GM21381 (cell line): ENCODE results near the gene RAD51AP2.
"Not testable (repeated sequence)": the region's sequence is repeated elsewhere in the genome, so short reads cannot be mapped to it uniquely, and the experiment has no call there.

ENCODE experiments used
- ATAC-seq: cut with Tn5 transposase; IDR thresholded peaks from one replicate; pipeline ENCODE4 v1.9.1; 2021; ENCODE audit warnings: mild to moderate bottlenecking, moderate library complexity; ENCODE audit not compliant: unreplicated experiment

The RAD51AP2 gene

DNA sequence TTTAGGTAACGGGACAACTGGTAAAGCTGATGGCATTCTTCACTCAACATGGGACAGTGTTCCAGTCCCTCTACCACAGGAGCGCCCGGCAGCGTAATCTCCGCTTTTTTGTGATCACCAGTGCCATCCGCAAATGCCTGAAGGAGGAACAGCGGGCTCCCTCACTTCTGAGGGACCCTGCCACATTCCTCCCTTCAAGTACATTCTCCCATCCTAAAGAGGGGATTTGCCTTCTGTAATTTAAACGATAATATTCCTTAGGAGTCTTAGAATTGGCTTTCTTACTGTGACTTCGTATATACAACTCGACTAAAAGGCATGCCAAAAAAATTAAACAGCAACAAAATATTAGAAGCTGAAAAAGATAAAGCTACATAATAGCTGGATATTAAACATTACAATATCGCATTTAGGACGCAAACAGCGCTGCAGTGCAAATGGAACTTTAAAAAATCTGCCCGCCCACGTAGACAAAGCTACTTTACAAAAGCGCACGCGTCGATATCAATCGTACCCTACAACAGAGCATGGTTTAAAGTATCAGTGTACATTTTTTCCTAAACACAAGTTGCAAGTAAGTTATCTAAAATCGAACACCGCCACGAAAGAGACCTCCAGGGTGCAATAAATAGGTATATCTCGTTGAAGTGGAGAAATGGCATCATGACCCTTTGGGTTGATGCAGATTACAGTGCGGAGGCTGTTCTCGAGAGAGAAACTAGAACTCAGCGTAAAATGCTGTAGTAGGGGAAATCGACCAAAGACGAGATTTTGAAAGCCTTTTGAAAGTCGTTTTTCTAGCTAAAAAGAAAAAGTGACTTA, 20.0 kb upstream of the RAD51AP2 start:
- peak; percentile 37 for ATAC-seq

DNA sequence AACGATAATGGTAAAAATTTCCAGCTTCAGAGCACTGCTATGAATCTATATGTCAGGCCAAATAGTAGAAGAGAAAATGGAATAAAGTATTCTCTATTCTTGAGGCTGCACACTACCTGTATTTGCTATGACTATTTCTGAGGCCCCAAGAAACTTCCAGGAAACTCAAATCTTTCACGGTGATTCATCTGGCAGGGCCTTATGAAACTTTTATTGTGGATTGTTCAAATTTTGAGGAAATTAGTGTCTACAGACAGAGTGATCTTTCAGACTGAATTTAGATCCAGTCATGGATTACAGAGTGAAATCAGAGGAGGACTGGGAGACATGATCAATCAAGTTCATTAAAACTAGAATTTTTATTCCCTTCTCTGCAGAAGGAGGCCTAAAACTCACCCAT, 18.2 kb upstream of the RAD51AP2 start:
- ATAC-seq: no peak

DNA sequence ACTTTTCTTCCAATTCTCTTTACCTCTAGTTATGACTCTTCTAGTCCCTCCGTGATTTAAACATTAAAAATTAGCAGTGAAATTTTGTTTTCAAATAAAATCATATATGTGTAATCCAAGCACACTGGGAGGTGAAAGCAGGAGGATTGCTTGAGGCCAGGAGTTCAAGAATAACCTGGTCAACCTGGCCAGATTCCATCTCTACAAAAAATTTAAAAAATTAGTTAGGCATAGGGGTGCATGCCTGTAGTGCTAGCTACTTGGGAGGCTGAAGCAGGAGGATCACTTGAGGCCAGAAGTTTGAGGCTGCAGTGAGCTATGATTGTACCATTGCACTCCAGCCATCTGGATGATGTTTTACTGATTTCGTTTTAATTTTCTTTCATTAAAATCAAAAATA, 15.3 kb upstream of the RAD51AP2 start:
- no peak for ATAC-seq

- ATAC-seq: no peak
Measured at GRCh38 chr2:17529771-17530170, 11.5 kb upstream of the RAD51AP2 start.

- ATAC-seq: no peak
Measured at GRCh38 chr2:17522303-17522702, 4.1 kb upstream of the RAD51AP2 start.

GRCh38 chr2:17521621-17522020, 3.4 kb upstream of the RAD51AP2 start:
- no peak for ATAC-seq

- ATAC-seq: no peak
Measured at GRCh38 chr2:17520761-17521160, 2.5 kb upstream of the RAD51AP2 start.

DNA sequence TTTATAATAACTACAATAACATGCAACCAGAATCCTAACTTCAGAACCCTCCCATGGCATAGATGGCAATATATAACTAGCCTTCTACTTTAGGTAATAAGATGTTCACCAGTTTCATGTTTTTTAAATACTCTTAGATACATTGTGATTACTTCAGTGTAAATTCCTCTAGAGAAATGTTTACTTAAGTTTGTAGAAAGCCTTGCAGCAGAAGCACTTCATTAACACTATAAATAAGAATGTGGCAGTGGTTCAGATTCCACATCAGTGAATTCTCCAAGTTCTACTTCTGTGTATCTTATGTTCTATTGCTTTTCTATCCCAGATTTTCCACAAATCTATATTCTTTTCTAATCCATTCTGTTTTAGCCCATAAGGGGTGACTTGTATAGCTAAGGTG, 1.2 kb upstream of the RAD51AP2 start:
- no peak for ATAC-seq

DNA sequence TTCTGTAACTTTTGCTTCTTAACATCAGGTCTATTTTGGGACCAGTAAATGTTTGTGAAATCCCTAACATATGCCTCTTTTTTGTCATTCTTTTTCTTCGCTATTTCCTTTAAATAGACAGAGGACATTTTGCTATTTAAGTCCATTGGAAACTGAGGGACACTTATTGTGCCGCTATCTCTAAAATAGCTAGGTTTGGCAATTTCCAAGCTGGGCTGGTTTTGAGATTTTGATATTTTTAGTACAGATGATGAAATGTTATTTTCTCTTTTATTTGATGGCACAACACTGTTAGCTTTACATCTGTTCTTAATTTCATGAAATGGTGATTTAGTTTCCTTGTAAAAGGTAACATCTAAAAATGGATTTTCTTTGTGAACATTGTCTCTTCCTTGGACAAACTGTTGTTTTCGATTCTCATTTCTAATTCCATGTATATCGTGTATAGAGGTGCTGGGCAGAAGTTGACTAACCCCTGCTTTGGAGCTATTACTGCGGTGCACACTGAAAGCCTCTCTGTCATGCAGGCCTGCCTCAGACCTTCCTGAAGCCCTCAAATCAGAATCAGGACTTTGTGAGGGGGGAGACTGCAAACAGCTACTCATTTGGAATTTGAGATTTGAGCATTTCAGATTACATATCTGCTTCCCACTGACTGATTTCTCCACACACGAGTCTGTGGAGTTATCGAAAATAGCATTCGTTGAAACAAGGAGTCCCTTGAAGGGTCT, 594 bp downstream of the RAD51AP2 start:
- ATAC-seq: peak; percentile 16

DNA sequence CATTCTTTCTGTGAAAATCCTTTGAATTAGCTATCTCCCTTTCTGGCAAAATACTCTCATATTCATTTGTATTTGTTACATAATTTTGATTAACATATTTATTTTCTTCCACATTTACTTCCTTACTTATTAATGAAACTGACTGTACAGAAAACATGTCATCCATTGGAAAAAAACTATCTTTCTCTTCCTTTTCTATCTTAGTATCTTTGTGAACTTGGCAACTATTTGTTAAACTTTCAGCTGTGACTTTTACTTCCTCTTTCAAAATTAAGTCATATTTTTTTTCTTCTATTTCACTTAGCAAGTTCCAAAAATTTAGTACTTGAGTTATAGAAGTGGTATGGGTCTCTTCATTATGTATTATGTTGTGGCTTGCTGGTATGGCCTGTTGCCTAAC, 2.6 kb downstream of the RAD51AP2 start:
- ATAC-seq: peak; percentile 33

GRCh38 chr2:17506736-17507616, 11.3 kb downstream of the RAD51AP2 start:
- no peak for ATAC-seq

- no peak for ATAC-seq
Measured at GRCh38 chr2:17497718-17498117, 20.5 kb downstream of the RAD51AP2 start.

- ATAC-seq: no peak
Measured at GRCh38 chr2:17495590-17495989, 22.6 kb downstream of the RAD51AP2 start.

- not testable (repeated sequence) for ATAC-seq
Measured at GRCh38 chr2:17490165-17490564, 28.1 kb downstream of the RAD51AP2 start.

- not testable (repeated sequence) for ATAC-seq
Measured at GRCh38 chr2:17488610-17489009, 29.6 kb downstream of the RAD51AP2 start.

- no peak for ATAC-seq
Measured at GRCh38 chr2:17483496-17483895, 34.7 kb downstream of the RAD51AP2 start.

GRCh38 chr2:17482651-17483050, 35.6 kb downstream of the RAD51AP2 start:
- no peak for ATAC-seq

- ATAC-seq: no peak
Measured at GRCh38 chr2:17479875-17480274, 38.4 kb downstream of the RAD51AP2 start.

- no peak for ATAC-seq
Measured at GRCh38 chr2:17476830-17477229, 41.4 kb downstream of the RAD51AP2 start.

DNA sequence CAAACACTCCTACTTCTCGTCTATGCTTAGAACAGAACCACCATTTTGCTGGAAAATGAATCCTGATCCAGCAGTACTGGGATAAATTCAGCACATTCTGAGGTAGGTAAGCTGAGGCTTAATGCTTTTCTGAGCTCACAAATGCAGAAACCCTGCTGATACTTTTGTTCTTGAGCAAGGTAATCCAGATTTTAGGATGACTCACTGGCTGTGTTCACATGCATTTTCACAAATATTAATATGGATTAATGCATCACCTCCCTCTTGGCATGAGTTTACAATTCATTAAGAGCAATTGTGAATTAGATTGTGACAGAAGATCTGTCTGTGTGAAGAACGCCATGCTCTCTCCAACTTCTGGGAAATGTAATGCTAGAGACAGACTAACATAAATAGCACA, 42.2 kb downstream of the RAD51AP2 start:
- ATAC-seq: no peak

DNA sequence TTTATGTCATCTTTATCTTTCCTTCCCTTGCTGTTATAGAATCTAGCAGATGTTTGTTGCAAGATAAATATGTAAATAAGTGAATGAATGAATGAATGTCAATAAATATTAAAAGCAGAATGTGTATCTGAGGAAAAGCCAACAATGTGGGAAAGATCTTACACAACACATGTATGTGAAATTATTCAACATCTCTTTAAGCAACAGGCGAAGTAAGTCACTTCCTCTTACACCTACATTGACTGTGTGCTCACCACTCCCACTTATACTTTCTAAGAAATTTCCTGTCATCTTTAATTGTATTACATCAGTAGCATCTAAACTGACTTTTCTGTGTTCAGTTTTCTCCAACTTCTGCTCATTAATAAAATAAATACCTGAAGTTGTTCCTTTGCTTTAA, 43.0 kb downstream of the RAD51AP2 start:
- ATAC-seq: no peak
